ENCODE measurements around the gene ZNF138.

The ZNF138 gene

DNA sequence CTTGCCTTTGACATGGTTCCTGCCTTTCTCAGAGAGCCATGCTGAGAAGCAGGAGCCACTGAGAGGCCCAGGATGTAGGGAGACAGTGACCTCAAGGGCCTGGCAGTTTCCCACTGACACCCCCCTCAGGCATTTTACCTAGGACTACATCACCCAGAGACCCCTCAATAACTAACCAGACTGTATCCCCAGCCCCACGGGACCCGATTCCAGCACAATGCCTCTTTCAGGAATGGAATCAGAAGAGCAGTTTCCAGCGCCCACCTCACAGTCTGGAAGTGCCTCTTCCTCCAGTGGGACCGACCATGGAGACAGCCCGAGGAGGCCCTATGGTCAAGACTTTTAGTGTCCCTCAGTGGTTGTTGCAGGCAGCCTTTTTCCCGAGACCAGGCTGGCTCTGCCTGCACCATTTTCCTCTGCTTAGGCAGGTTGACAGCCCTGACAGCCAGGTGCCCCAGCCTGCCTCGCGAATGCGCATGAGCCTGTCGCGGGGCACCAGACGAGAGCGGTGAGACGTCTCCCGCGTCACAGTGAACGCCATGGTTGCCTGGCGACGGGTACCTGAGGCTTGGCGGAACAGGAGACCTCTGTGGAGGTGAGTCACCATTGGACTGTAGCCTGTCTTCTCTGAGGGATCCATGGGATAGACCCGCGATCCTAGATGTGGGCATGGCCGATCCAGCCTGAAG lies 80.5 kb downstream of the ZNF138 start:
- in situ Hi-C loops (cut with MboI; ENCODE audit: low sequenced_read_pairs) = no loop called here

DNA sequence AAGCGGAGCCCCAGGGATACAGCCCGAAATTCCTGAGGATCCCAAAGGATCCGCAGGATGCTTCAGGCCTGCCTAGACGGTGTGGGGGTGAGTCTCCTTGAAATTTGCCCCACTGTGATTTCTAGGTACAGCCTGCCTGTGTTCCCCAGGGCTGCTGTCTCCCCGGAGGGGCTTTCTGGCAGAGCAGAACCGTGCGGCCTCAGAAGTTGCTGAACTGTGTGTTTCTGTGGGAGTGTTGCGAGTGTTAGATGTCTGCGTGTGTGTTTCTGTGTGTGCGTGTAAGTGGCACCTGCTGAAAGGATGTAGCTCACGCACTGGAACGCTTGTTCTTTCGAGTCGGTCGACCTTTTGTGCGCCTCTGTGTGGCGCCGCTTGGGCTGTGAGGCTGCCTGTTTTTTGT lies 81.0 kb downstream of the ZNF138 start:
- in situ Hi-C loops (cut with MboI; ENCODE audit: low sequenced_read_pairs) = no loop called here

DNA sequence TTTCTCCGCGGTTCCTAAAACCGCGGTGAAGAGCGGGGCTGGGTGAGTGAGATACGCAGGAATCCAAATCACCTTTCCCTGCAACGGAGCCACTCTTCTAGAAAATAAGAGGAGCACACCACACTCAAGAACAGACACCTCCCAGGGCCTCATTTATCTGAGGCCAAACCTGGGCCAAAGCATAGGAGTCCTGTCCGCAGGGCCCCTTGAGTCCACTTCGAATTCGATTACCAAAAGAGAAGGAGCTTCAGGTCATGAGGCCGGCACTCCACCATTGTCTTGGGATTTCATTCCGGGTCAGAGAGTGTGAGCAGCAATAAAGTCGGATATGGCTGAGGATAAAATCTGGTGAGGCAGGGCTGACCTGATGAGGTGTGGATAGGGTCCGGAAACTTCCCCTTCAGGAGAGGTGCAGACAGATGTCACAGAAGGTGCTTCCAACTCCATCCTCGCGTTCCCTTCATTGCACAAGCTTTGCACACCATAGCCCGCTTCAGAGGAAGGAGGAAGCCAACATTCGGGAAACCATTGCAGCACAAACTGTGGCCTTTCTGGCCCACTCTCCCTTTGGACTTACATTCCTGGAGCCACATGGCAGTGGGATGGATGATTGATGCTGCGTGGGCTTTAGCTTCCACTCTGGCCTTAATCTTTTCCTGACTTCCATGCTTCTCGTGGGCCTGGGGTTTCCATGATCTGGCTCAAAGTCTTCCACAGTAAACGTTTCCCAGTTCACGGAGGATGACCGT lies 81.6 kb downstream of the ZNF138 start:
- in situ Hi-C loops (cut with MboI; ENCODE audit: low sequenced_read_pairs) = no loop called here

DNA sequence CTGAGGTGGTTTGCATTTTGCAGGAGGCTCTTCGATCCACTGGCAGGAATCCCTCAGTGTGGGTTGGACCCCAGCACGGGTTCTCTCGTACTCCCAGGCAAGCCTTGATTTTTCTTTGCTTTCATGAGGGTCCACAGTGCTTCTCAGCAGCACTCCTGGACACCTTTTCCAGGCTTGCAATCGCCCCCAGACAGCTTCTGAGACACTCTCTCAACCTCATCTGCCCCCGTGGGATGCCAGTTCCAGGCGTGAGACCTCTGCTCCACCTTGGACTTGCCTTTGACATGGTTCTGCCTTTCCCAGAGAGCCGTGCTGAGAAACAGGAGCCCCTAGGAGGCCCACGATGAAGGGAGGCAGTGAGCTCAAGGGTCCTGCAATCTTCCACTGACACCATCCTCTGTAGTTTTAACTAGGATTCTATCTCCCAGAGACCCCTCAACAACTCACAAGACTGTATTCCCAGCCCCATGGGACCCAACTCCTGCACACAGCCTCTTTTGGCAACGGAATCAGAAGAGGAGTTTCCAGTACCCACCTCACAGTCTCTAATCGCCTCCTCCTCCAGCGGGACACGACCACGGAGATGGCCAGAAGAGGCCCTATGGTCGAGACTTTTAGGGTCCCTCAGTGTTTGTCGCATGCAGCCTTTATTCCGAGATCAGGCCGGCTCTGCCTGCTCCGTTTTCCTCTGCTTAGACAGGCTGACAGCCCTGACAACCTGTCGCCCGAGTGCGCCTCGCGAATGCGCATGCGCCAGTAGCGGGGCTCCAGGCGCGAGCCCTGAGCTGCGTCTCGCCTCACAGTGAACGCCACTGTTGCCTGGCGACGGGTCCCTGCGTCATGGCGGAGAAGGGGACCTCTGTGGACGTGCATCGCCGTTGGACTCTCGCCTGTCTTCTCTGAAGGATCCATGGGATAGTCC lies 82.8 kb downstream of the ZNF138 start:
- in situ Hi-C loops (cut with MboI; ENCODE audit: low sequenced_read_pairs) = no loop called here

DNA sequence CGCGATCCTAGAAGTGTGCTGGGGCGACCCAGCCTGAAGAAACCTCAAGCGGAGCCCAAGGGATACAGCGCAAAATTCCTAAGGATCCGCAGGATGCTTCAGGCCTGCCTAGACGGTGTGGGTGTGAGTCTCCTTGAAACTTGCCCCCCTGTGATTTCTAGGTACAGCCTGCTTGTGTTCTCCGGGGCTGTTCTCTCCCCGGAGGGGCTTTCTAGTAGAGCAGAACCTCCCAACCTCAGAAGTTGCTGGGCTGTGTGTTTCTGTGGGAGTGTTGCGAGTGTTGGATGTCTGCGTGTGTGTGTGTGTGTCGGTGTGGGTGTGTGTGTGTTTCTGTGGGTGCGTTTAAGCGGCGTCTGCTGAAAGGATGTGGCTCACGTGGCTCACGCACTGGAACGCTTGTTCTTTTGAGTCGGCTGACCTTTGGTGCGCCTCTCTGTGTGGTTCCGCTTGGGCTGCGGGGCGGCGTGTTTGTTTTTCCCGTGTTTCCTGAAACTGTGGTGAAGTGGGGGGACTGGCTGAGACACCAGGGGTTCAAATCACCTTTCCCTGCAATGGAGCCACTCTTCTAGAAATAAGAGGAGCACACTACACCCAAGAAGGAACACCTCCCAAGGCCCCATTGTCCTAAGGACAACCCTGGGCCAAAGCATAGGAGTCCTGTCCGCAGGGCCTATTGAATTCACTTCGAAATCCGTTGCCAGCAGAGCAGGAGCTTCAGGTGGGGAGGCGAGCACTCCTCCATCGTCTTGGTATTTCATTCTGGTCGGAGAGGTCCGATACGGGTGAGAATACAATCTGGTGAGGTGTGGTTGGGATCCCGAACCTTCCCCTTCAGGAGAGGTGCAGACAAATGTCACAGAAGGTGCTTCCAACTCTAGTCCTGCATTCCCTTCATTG lies 83.7 kb downstream of the ZNF138 start:
- in situ Hi-C loops (cut with MboI; ENCODE audit: low sequenced_read_pairs) = no loop called here

DNA sequence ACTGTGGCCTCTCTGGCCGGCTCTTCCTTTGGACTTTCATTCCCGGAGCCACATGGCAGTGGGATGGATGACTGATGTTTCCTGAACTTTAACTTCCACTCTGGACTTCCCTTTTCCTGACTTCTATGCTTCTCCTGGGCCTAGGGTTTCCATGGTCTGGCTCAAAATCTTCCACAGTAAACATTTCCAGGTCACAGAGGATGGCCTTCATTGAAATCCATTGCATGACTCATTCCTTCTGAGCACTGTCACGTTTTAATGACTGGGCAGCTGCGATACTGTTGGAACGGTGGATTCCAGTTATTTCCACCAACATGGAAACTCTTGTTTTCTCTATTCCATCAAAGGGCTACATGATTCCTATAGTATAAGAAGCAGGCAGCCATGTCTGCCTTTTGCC lies 84.5 kb downstream of the ZNF138 start:
- in situ Hi-C loops (cut with MboI; ENCODE audit: low sequenced_read_pairs) = no loop called here

DNA sequence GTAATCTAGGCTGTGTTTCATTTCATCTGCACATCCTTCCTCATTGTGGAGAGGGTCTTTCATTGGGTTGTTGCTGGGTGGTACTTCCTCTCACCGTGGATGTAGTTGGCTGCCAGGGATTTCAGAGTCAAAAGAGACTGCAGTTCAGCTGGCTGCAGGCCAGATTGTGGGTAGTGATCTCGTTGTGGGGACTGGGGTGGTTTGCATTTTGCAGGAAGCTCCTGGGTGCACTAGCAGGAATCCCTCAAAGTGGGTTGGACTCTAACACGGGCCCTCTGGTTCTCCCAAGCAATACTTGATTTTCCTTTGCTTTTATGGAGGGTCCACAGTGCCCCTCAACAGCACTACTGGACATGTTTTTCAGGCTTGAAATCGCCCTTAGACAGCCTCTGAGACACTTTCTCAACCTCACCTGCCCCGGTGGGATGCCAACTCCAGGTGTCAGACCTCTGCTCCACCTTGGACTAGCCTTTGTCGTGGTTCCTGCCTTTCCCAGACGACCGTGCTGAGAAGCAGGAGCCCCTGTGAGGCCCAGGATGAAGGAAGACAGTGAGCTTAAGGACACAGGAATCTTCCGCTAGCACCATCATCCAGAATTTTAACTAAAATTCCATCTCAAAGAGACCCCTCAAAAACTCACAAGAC lies 85.0 kb downstream of the ZNF138 start:
- in situ Hi-C loops (cut with MboI; ENCODE audit: low sequenced_read_pairs) = no loop called here

DNA sequence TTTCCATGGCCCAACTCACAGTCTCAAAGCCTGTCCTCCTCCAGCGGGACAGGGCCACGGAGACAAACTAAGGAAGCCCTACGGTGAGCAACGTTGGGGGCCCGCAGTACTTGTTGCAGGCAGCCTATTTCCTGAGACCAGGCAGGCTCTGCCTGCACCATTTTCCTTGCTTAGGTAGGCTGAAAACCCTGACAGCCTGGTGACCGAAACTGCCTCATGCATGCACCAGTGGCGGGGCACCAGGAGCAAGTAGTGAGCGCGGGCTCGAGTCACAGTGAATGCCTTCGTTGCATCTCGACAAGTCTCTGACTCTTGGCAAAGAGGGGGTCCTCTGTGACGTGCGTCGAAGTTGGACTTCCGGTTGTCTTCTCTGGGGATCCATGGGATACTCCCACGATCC lies 85.6 kb downstream of the ZNF138 start:
- in situ Hi-C loops (cut with MboI; ENCODE audit: low sequenced_read_pairs) = no loop called here

DNA sequence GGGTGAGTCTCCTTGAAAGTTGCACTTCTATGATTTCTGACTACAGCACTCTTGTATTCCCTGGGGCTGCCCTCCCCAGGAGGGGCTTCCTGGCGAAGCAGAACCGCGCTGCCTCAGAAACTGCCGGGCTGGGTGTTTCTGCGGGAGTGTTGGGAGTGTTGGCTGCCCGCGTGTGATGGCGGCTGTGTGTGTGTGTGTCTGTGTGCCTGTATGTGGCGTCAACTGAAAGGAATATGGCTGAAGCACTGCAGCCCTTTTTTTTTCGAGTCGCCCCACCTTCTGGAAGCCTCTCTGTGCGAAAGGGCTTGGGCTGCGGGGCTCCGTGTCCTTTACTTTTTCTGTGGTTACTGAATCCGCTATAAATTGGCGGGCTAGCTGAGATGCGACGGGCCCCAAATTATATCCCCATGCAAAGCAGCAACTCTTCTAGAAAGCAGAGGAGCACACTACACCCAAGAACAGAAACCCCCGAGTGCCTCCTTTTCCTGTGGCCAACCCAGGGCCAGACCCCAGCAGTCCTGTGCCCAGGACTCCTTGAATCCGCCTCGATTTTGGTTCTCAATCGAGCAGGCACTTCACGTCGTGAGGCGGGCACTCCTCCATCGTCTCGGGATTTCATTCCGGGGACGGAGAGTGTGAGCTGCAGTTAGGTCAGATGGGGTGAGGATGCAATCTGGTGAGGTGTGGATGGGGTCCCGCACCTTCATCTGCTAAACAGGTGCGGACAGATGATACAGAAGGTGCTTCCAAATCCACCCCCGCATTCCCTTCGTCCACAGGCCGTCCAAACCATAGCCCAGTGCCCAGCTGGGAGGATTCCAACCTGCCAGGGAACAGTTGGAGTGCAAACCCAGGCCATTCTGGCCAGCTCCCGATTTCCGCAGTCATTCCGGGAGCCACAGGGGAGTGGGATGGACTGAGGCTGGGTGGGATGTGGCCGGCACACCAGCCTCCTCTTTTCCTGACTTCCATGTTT lies 86.4 kb downstream of the ZNF138 start:
- in situ Hi-C loops (cut with MboI; ENCODE audit: low sequenced_read_pairs) = no loop called here

DNA sequence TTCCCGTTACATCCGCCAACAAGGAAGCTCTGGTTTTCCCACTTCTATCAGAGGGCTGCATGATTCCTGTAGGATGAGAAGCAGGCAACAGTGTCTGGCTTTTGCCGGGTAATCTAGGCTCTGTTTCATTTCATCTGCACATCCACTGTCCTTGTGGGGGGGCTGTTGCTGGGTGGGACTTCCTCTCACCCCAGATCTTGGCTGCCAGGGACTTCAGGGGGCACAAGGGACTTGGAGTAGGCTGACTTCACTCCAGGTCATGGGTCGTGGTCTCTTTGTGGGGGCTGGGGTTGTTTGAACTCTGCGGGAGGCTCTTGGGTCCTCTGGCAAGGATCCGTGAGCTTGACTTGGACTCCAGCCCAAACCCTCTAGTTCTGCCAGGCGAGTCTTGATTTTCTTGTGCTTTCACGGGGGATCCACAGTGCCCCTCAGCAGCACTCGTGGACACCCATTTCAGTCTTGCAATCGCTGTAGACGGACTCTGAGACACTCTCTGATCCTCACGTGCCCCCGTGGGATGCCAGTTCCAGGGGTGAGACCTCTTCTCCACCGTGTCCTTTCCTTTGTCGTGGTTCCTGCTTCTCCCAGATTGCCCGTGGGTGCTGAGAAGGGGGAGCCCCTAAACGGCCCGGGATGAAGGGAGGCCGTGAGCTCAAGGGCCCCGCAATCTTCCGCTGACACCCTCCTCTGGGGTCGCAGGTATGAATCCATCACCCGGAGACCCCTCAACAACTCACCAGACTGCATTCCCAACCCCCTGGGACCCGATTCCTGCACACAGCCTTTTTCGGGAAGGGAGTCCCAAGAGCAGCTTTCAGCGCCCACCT lies 87.4 kb downstream of the ZNF138 start:
- in situ Hi-C loops (cut with MboI; ENCODE audit: low sequenced_read_pairs) = no loop called here

DNA sequence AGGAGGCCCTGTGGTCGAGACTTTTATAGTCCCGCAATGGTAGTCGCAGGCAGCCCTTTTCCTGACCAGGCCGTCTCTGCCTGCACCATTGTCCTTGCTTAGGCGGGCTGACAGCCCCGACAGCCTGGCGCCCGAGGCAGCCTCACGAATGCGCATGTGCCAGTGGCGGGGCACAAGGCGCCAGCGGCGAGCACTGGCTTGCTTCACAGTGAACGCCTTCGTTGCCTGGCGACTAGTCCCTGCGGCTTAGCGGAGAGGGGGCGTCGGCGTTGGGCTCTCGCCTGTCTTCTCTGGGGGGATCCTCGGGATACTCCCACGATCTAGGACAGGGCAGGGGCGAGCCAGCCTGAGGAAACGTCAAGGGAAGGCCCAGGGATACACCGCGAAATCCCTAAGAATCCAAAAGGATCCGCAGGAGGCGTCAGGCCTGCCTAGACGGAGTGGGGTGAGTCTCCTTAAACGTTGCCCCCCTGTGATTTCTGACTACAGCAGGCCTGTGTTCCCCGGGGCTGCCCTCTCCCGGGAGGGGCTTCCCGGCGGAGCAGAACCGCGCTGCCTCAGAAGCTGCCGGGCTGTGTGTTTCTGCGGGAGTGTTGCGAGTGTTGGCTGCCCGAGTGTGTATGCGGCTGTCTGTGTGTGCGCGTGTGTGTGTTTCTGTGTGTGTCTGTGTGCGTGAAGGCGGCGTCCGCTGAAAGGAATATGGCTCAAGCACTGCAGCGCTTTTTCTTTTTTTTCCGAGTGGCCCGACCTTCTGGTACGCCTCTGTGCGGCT lies 88.3 kb downstream of the ZNF138 start:
- in situ Hi-C loops (cut with MboI; ENCODE audit: low sequenced_read_pairs) = no loop called here

Measured in HL-60/S4 treated with phorbol 12-myristate 13-acetate at 8.2 ng/mL for 4 days and 3 days (cell line).